Lower leg skin (tissue), 3 donors: ENCODE measurements around the gene IPO5.

Experiments
- CTCF ChIP-seq, 3 donors: fragments of 450-650 bp; IDR thresholded peaks; one replicate each; pipeline ENCODE4 v1.5.1; 2016; ENCODE audit warnings: antibody characterized with exemption in 3 of 3, mild to moderate bottlenecking in 3 of 3, moderate library complexity in 2 of 3
- POLR2A ChIP-seq, 2 donors: fragments of 450-650 bp; IDR thresholded peaks; one replicate each; pipeline ENCODE4 v1.6.1; 2016 to 2017; ENCODE audit warnings: antibody characterized with exemption in 2 of 2, mild to moderate bottlenecking in 1 of 2, moderate library complexity in 1 of 2

- TF ChIP-seq CTCF (IDR thresholded peaks at IDR 0.05) (no peak), POLR2A (IDR thresholded peaks at IDR 0.05) (no peak)
These were observed 87.8 kb downstream of the IPO5 start for GRCh38 chr13:98041081-98041820.
